ENCODE data around the gene NDRG3.
"Not testable (repeated sequence)": the region's sequence is repeated elsewhere in the genome, so short reads cannot be mapped to it uniquely, and the experiment has no call there.

Gene NDRG3

GRCh38 chr20:36676701-36677421 lies 69.0 kb downstream of the NDRG3 start:
- DNase-seq (ENCODE audit: low read depth in 1 of 2, low spot score in 1 of 2): no peak
- Histone ChIP-seq H3K4me3 (replicated peaks; ENCODE audit: insufficient read depth, low read length) (no peak overlapping the region), H3K27ac (replicated peaks) (no peak overlapping the region), H3K27me3 (ENCODE audit: insufficient read depth, poor library complexity, severe bottlenecking) (no peaks in the 10 kb centered on the region)
- TF ChIP-seq, protein P1, sequence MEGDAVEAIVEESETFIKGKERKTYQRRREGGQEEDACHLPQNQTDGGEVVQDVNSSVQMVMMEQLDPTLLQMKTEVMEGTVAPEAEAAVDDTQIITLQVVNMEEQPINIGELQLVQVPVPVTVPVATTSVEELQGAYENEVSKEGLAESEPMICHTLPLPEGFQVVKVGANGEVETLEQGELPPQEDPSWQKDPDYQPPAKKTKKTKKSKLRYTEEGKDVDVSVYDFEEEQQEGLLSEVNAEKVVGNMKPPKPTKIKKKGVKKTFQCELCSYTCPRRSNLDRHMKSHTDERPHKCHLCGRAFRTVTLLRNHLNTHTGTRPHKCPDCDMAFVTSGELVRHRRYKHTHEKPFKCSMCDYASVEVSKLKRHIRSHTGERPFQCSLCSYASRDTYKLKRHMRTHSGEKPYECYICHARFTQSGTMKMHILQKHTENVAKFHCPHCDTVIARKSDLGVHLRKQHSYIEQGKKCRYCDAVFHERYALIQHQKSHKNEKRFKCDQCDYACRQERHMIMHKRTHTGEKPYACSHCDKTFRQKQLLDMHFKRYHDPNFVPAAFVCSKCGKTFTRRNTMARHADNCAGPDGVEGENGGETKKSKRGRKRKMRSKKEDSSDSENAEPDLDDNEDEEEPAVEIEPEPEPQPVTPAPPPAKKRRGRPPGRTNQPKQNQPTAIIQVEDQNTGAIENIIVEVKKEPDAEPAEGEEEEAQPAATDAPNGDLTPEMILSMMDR (IDR thresholded peaks at IDR 0.05; ENCODE audit: insufficient read depth, low read length): no peak
- TF ChIP-seq POLR2AphosphoS5 (IDR thresholded peaks at IDR 0.05; ENCODE audit: low read depth) (no peak), GABPA (IDR thresholded peaks at IDR 0.05; ENCODE audit: low read depth) (no peak), REST (IDR thresholded peaks at IDR 0.05; ENCODE audit: insufficient replicate concordance, low read depth) (no peak), SPI1 (IDR thresholded peaks at IDR 0.05; ENCODE audit: borderline replicate concordance, low read depth) (no peak)

GRCh38 chr20:36675545-36675944 lies 70.3 kb downstream of the NDRG3 start:
- not testable (repeated sequence) for H3K4me3 ChIP-seq (replicated peaks; ENCODE audit: insufficient read depth, low read length); DNase-seq (ENCODE audit: low read depth in 1 of 2, low spot score in 1 of 2); H3K27me3 ChIP-seq (ENCODE audit: insufficient read depth, poor library complexity, severe bottlenecking); H3K27ac ChIP-seq (replicated peaks)

- Histone ChIP-seq H3K27ac (replicated peaks) (no peak overlapping the region), H3K27me3 (ENCODE audit: insufficient read depth, poor library complexity, severe bottlenecking) (no peaks in the 10 kb centered on the region), H3K4me3 (replicated peaks; ENCODE audit: insufficient read depth, low read length) (no peak overlapping the region)
- no peak for DNase-seq (ENCODE audit: low read depth in 1 of 2, low spot score in 1 of 2)
- TF ChIP-seq GABPA (IDR thresholded peaks at IDR 0.05; ENCODE audit: low read depth): no peak
- no peak for TF ChIP-seq REST (IDR thresholded peaks at IDR 0.05; ENCODE audit: insufficient replicate concordance, low read depth)
- TF ChIP-seq, protein P1 (IDR thresholded peaks at IDR 0.05; ENCODE audit: insufficient read depth, low read length): no peak
- TF ChIP-seq SPI1 (IDR thresholded peaks at IDR 0.05; ENCODE audit: borderline replicate concordance, low read depth): no peak
- no peak for TF ChIP-seq POLR2AphosphoS5 (IDR thresholded peaks at IDR 0.05; ENCODE audit: low read depth)
These were observed 72.9 kb downstream of the NDRG3 start for GRCh38 chr20:36672991-36673390.

DNA sequence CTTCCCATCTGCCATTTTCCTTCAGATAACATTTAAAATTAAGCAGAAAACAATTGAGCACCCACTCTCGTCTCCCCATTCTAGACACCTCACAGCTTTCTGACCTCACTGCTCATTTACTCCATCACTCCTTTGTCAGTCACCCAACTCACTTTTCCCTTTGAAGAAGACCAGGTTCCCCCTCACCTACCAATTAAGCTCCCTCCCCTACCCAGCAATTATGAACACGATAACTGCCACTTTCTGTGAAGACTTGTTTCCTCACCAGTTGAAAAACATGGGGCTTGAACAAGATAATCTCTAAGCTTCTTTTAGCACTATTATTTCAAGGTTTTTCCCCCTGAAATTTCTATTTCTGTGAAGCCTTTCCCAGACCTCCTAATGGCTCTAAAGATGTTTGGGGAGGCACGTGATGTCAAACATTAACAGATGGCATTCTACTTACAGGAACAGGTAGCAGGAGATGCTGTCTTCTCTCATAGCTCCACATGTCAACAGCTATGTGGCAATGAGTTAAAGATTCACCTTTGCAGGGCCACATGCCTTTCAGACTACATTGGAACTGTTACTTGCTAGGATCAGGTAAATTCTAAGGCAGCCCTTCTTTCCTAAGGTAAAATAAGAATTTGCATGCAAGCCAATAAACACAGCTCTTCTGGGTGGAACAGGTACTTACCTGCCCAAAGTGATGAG lies 75.1 kb downstream of the NDRG3 start:
- no peaks in the 10 kb centered on the region for H3K27me3 ChIP-seq (ENCODE audit: insufficient read depth, poor library complexity, severe bottlenecking)
- TF ChIP-seq REST (IDR thresholded peaks at IDR 0.05; ENCODE audit: insufficient replicate concordance, low read depth) (no peak), GABPA (IDR thresholded peaks at IDR 0.05; ENCODE audit: low read depth) (no peak), POLR2AphosphoS5 (IDR thresholded peaks at IDR 0.05; ENCODE audit: low read depth) (no peak), SPI1 (IDR thresholded peaks at IDR 0.05; ENCODE audit: borderline replicate concordance, low read depth) (no peak)
- TF ChIP-seq, protein P1 (IDR thresholded peaks at IDR 0.05; ENCODE audit: insufficient read depth, low read length): no peak
- H3K27ac ChIP-seq (replicated peaks): no peak overlapping the region
- no peak overlapping the region for H3K4me3 ChIP-seq (replicated peaks; ENCODE audit: insufficient read depth, low read length)
- DNase-seq (ENCODE audit: low read depth in 1 of 2, low spot score in 1 of 2): no peak
